H9 (cell line): ENCODE measurements around the gene PIGL. TPM values are rescaled to one million over a fixed set of nuclear protein-coding genes. Genes with fewer than 3 reads are reported as not detected.

Experiments used
- DNase-seq: peaks from one replicate; pipeline ENCODE4 v3.0.0-alpha.2; 2017
- H2AFZ ChIP-seq: one replicate; pipeline ENCODE4 v1.6.1; 2013; ENCODE audit warnings: mild to moderate bottlenecking, low read length, control low read depth, moderate library complexity
- H2AK5ac ChIP-seq: 2 replicates; pipeline ENCODE4 v1.6.1; 2013; ENCODE audit warnings: low read length, control low read depth, mixed read lengths; ENCODE audit not compliant: insufficient read length
- H2BK120ac ChIP-seq: one replicate; pipeline ENCODE4 v1.6.1; 2013; ENCODE audit warnings: low read depth, mild to moderate bottlenecking, low read length, control low read depth, inconsistent platforms; ENCODE audit not compliant: poor library complexity, severe bottlenecking
- H2BK12ac ChIP-seq: 2 replicates; pipeline ENCODE4 v1.6.1; 2013; ENCODE audit warnings: low read length, control low read depth, mixed read lengths, low read depth; ENCODE audit not compliant: insufficient read length
- H2BK15ac ChIP-seq: 2 replicates; pipeline ENCODE4 v1.6.1; 2013; ENCODE audit warnings: low read depth, low read length, control low read depth
- H2BK20ac ChIP-seq: one replicate; pipeline ENCODE4 v1.6.1; 2013; ENCODE audit warnings: low read depth, mild to moderate bottlenecking, low read length, control low read depth, inconsistent platforms; ENCODE audit not compliant: poor library complexity, severe bottlenecking
- H2BK5ac ChIP-seq: 2 replicates; pipeline ENCODE4 v1.6.1; 2013; ENCODE audit warnings: low read length, control low read depth, mixed read lengths; ENCODE audit not compliant: insufficient read length
- H3K14ac ChIP-seq: 2 replicates; pipeline ENCODE4 v1.6.1; 2013; ENCODE audit warnings: low read length, control low read depth; ENCODE audit not compliant: insufficient read depth
- H3K18ac ChIP-seq: 2 replicates; pipeline ENCODE4 v1.6.1; 2013; ENCODE audit warnings: low read depth, mild to moderate bottlenecking, mixed read lengths, low read length, control low read depth; ENCODE audit not compliant: insufficient read length
- H3K23ac ChIP-seq: 2 replicates; pipeline ENCODE4 v1.6.1; 2013; ENCODE audit warnings: low read length, control low read depth, mixed read lengths, low read depth; ENCODE audit not compliant: insufficient read length
- H3K23me2 ChIP-seq: 2 replicates; pipeline ENCODE4 v1.6.1; 2013; ENCODE audit warnings: low read depth, mild to moderate bottlenecking, mixed read lengths, low read length, control low read depth; ENCODE audit not compliant: insufficient read length, poor library complexity, severe bottlenecking
- H3K27ac ChIP-seq: 2 replicates; pipeline ENCODE4 v1.5.1; 2013; ENCODE audit warnings: low read length, control low read depth, mixed read lengths, low read depth; ENCODE audit not compliant: insufficient read length
- H3K27me3 ChIP-seq: 2 replicates; pipeline ENCODE4 v1.6.1; 2013; ENCODE audit warnings: low read length, control low read depth, inconsistent platforms; ENCODE audit not compliant: insufficient read depth
- H3K4ac ChIP-seq: 2 replicates; pipeline ENCODE4 v1.6.1; 2013; ENCODE audit warnings: low read depth, mild to moderate bottlenecking, control low read depth, inconsistent platforms, low read length, moderate library complexity
- H3K4me1 ChIP-seq: 2 replicates; pipeline ENCODE4 v1.6.1; 2013; ENCODE audit warnings: low read length, control low read depth, inconsistent platforms; ENCODE audit not compliant: insufficient read depth
- H3K4me2 ChIP-seq: 2 replicates; pipeline ENCODE4 v1.6.1; 2013; ENCODE audit warnings: low read length, control low read depth, mixed read lengths; ENCODE audit not compliant: insufficient read length, insufficient read depth
- H3K56ac ChIP-seq: 2 replicates; pipeline ENCODE4 v1.6.1; 2013; ENCODE audit warnings: low read depth, mild to moderate bottlenecking, mixed read lengths, low read length, control low read depth; ENCODE audit not compliant: insufficient read length
- H3K79me1 ChIP-seq: 2 replicates; pipeline ENCODE4 v1.6.1; 2013; ENCODE audit warnings: low read depth, mild to moderate bottlenecking, moderate library complexity, low read length, control low read depth, inconsistent platforms; ENCODE audit not compliant: insufficient read depth, poor library complexity, severe bottlenecking
- H3K79me2 ChIP-seq: 2 replicates; pipeline ENCODE4 v1.6.1; 2013; ENCODE audit warnings: low read length, control low read depth, inconsistent platforms; ENCODE audit not compliant: insufficient read depth
- H3K9ac ChIP-seq: 2 replicates; pipeline ENCODE4 v1.6.1; 2013; ENCODE audit warnings: low read length, control low read depth, mixed read lengths; ENCODE audit not compliant: insufficient read length; ENCODE audit errors: extremely low read depth
- H3K9me3 ChIP-seq: one replicate; pipeline ENCODE4 v1.6.1; 2013; ENCODE audit warnings: low read depth, low read length, inconsistent platforms; ENCODE audit not compliant: control insufficient read depth
- H3T11ph ChIP-seq: one replicate; pipeline ENCODE4 v1.6.1; 2013; ENCODE audit warnings: mild to moderate bottlenecking, low read length, control low read depth, inconsistent platforms
- H4K20me1 ChIP-seq: one replicate; pipeline ENCODE4 v1.6.1; 2013; ENCODE audit not compliant: control insufficient read depth, insufficient read length, insufficient read depth
- H4K5ac ChIP-seq: 2 replicates; pipeline ENCODE4 v1.6.1; 2013; ENCODE audit warnings: low read depth, mild to moderate bottlenecking, mixed read lengths, low read length, control low read depth; ENCODE audit not compliant: insufficient read length
- H4K8ac ChIP-seq: replicated peaks from 2 replicates; pipeline ENCODE4 v1.6.1; 2013; ENCODE audit warnings: low read length, control low read depth, mixed read lengths, low read depth; ENCODE audit not compliant: insufficient read length
- H4K91ac ChIP-seq: 2 replicates; pipeline ENCODE4 v1.6.1; 2013; ENCODE audit warnings: low read depth, mild to moderate bottlenecking, moderate library complexity, mixed read lengths, low read length, control low read depth; ENCODE audit not compliant: insufficient read length
- H3K27ac Mint-ChIP-seq, 3 experiments: 2 replicates in 2 of 3; 3 replicates in 1 of 3; pipeline ENCODE4 v1.8.0; 2020 to 2021; ENCODE audit warnings: mixed read lengths in 3 of 3, mild to moderate bottlenecking in 1 of 3, moderate library complexity in 1 of 3
- H3K27me3 Mint-ChIP-seq: 2 replicates; pipeline ENCODE4 v1.8.0; 2021; ENCODE audit warnings: low read depth, mild to moderate bottlenecking, moderate library complexity, mixed read lengths
- H3K36me3 Mint-ChIP-seq, 3 experiments: 2 replicates in 2 of 3; 3 replicates in 1 of 3; pipeline ENCODE4 v1.8.0; 2020 to 2021; ENCODE audit warnings: low read depth in 3 of 3, mixed read lengths in 3 of 3; ENCODE audit not compliant: insufficient read depth in 1 of 3
- H3K4me1 Mint-ChIP-seq, 2 experiments: 2 replicates each; pipeline ENCODE4 v1.8.0; 2020; ENCODE audit warnings: mixed read lengths in 2 of 2
- H3K4me3 Mint-ChIP-seq, 2 experiments: 2 replicates in 1 of 2; 3 replicates in 1 of 2; pipeline ENCODE4 v1.8.0; 2020 to 2021; ENCODE audit warnings: mild to moderate bottlenecking in 2 of 2, mixed read lengths in 2 of 2, moderate library complexity in 1 of 2
- H3K9me3 Mint-ChIP-seq, 2 experiments: 2 replicates in 1 of 2; 3 replicates in 1 of 2; pipeline ENCODE4 v1.8.0; 2020; ENCODE audit warnings: mild to moderate bottlenecking in 2 of 2, mixed read lengths in 2 of 2, moderate library complexity in 1 of 2
- CTCF ChIP-seq: fragments of 200-600 bp; sonication (generic); conservative IDR thresholded peaks from 3 replicates; pipeline ENCODE4 v1.8.0; 2021; ENCODE audit warnings: antibody characterized with exemption, mild to moderate bottlenecking
- WGBS: extraction: QIAGEN DNeasy Blood & Tissue Kit; methylation state at CpG from one replicate; pipeline ENCODE4 v1.1.7; 2013; ENCODE audit warnings: missing lambda C conversion rate, low lambda C conversion rate, mixed read lengths; ENCODE audit not compliant: insufficient read length; ENCODE audit errors: extremely low coverage; 5-methylcytosine and 5-hydroxymethylcytosine counted together
- total RNA-seq: library from RNA; stranded (reverse); gene quantifications from 2 replicates; pipeline ENCODE4 v1.2.1, GENCODE V29; 2021

PIGL gene
- total RNA-seq, 1 experiment from 2014 or later: 21.6 TPM

GRCh38 chr17:16181581-16181980 lies 35.4 kb upstream of the PIGL start:
- Histone ChIP-seq H3K9me3 (no peaks in the 10 kb centered on the region), H3K27ac (no peak overlapping the region), H3K27me3 (no peaks in the 10 kb centered on the region), H3K4ac (no peak overlapping the region), H2BK12ac (no peak overlapping the region), H2BK20ac (no peak overlapping the region), H3K79me1 (no peaks in the 10 kb centered on the region), H3T11ph (no peak overlapping the region), H3K4me1 (no peaks in the 10 kb centered on the region), H3K79me2 (no peaks in the 10 kb centered on the region; the same call in 1 of the 2 replicates), H3K9ac (no peak overlapping the region), H4K20me1 (no peaks in the 10 kb centered on the region), H3K4me2 (no peak overlapping the region), H4K5ac (no peak overlapping the region), H2BK5ac (no peak overlapping the region), H2BK120ac (no peak overlapping the region), H4K8ac (no peak overlapping the region), H3K23me2 (no peaks in the 10 kb centered on the region), H4K91ac (no peak overlapping the region), H2AK5ac (no peak overlapping the region), H3K18ac (no peak overlapping the region), H2AFZ (no peak overlapping the region), H3K23ac (no peak overlapping the region), H3K56ac (no peak overlapping the region), H3K14ac (no peak overlapping the region), H2BK15ac (no peak overlapping the region)
- Mint-ChIP-seq H3K36me3 (peaks cover 25 to 40% (median 38%) of the 10 kb centered on the region in 3 experiments; a peak in 6 of 7 replicates), H3K27ac (no peak overlapping the region), H3K4me3 (no peak overlapping the region), H3K9me3 (no peaks in the 10 kb centered on the region), H3K4me1 (no peaks in the 10 kb centered on the region), H3K27me3 (no peaks in the 10 kb centered on the region; the same call in 1 of the 2 replicates)
- no peak for TF ChIP-seq CTCF
- WGBS: no CpG with 5 or more reads among the region's 1 CpG
- DNase-seq: no peak
